Esophagus muscularis mucosa (tissue), 4 donors: ENCODE results near the gene MINPP1. TPM values are rescaled to one million over a fixed set of nuclear protein-coding genes. Genes with fewer than 3 reads are reported as not detected.

ENCODE experiments used
- DNase-seq: peaks from one replicate; pipeline ENCODE4 v3.0.0-alpha.2; 2017; ENCODE audit errors: extremely low spot score
- H3K27ac ChIP-seq, 4 donors: fragments of 200-600 bp; sonication (generic); replicated peaks in 1 of 4; 1 replicate in 3 of 4; 2 replicates in 1 of 4; pipeline ENCODE4 v1.5.1; 2016 to 2019; ENCODE audit warnings: mild to moderate bottlenecking in 1 of 4
- H3K27me3 ChIP-seq, 4 donors: fragments of 200-600 bp; sonication (generic); one replicate each; pipeline versions ENCODE4 v1.5.1 to v1.6.0; 2016 to 2019
- H3K36me3 ChIP-seq, 4 donors: fragments of 200-600 bp; sonication (generic); one replicate each; pipeline ENCODE4 v1.5.1; 2016 to 2019
- H3K4me1 ChIP-seq, 4 donors: fragments of 200-600 bp; sonication (generic); one replicate each; pipeline ENCODE4 v1.5.1; 2016 to 2019
- H3K4me3 ChIP-seq, 4 donors: fragments of 200-600 bp; sonication (generic); 1 replicate in 2 of 4; 2 replicates in 2 of 4; pipeline ENCODE4 v1.5.1; 2016 to 2019; ENCODE audit warnings: mild to moderate bottlenecking in 4 of 4, moderate library complexity in 1 of 4
- H3K9me3 ChIP-seq, 4 donors: fragments of 200-600 bp; sonication (generic); 1 replicate in 3 of 4; 2 replicates in 1 of 4; pipeline ENCODE4 v1.5.1; 2016 to 2019
- CTCF ChIP-seq, 3 experiments: fragments of 200-600 bp in 2 of 3; fragments of 450-650 bp in 1 of 3; sonication (generic) in 2 of 3; IDR thresholded peaks; one replicate each; pipeline ENCODE4 v1.5.1; 2017 to 2019; ENCODE audit warnings: antibody characterized with exemption in 3 of 3, mild to moderate bottlenecking in 2 of 3, moderate library complexity in 1 of 3
- EP300 ChIP-seq: sonication (generic); formaldehyde crosslinking; IDR thresholded peaks from one replicate; pipeline ENCODE4 v1.6.1; 2017; ENCODE audit warnings: antibody characterized with exemption
- POLR2A ChIP-seq: fragments of 450-650 bp; IDR thresholded peaks from one replicate; pipeline ENCODE4 v1.6.1; 2017; ENCODE audit warnings: antibody characterized with exemption, moderate library complexity, mild to moderate bottlenecking, low read depth
- POLR2AphosphoS5 ChIP-seq, 2 donors: sonication (generic); formaldehyde crosslinking; IDR thresholded peaks; one replicate each; pipeline ENCODE4 v1.6.1; 2017; ENCODE audit warnings: antibody characterized with exemption in 2 of 2
- WGBS: methylation state at CpG from one replicate; pipeline ENCODE4 v1.1.5; 2018; 5-methylcytosine and 5-hydroxymethylcytosine counted together
- intact Hi-C: fragments of 100-400 bp; cut with DNase I; formaldehyde crosslinking; loops from one replicate; pipeline ENCODE4 v1.15.1; 2023
- total RNA-seq, 4 donors: library from RNA; depleted of rRNA; stranded (reverse); fragments of >200 nt; gene quantifications; one replicate each; pipeline versions ENCODE4 v1.1.0 to v1.2.1, GENCODE V29; 2016

Gene MINPP1
- total RNA-seq, 4 donors from 2014 or later: 8.1 to 13.3 (median 11.0) TPM

GRCh38 chr10:87593702-87594101 lies 89.0 kb downstream of the MINPP1 start:
- H3K27ac ChIP-seq: peak overlapping the region in 1 of 4 donors; percentile 33
- no peaks in the 10 kb centered on the region for H3K9me3 ChIP-seq
- peaks cover 4 to 13% (median 12%) of the 10 kb centered on the region in 4 donors for H3K4me1 ChIP-seq
- no peaks in the 10 kb centered on the region for H3K36me3 ChIP-seq
- TF ChIP-seq EP300 (no peak), POLR2AphosphoS5 (IDR thresholded peaks at IDR 0.05) (no peak), POLR2A (no peak), CTCF (IDR thresholded peaks at IDR 0.05) (no peak)
- intact Hi-C loops: no loop called here
- DNase-seq: no peak
- no peaks in the 10 kb centered on the region for H3K27me3 ChIP-seq
- H3K4me3 ChIP-seq: no peak overlapping the region

GRCh38 chr10:87594181-87594580 lies 89.5 kb downstream of the MINPP1 start:
- WGBS: 77% methylated on average over 1 of the region's 1 CpG
- intact Hi-C loops: no loop called here
- DNase-seq: no peak
- Histone ChIP-seq H3K4me3 (no peak overlapping the region), H3K36me3 (no peaks in the 10 kb centered on the region), H3K27me3 (no peaks in the 10 kb centered on the region), H3K9me3 (no peaks in the 10 kb centered on the region), H3K27ac (peak overlapping the region in 1 of 4 donors; percentile 33), H3K4me1 (peaks cover 4 to 13% (median 12%) of the 10 kb centered on the region in 4 donors)
- no peak for TF ChIP-seq POLR2A
- no peak for TF ChIP-seq EP300
- no peak for TF ChIP-seq POLR2AphosphoS5 (IDR thresholded peaks at IDR 0.05)
- no peak for TF ChIP-seq CTCF (IDR thresholded peaks at IDR 0.05)

GRCh38 chr10:87594864-87595263 lies 90.2 kb downstream of the MINPP1 start:
- DNase-seq: no peak
- no peak overlapping the region for H3K27ac ChIP-seq
- H3K9me3 ChIP-seq: no peaks in the 10 kb centered on the region
- no peak for TF ChIP-seq POLR2A
- TF ChIP-seq POLR2AphosphoS5 (IDR thresholded peaks at IDR 0.05): no peak
- TF ChIP-seq CTCF (IDR thresholded peaks at IDR 0.05): no peak
- TF ChIP-seq EP300: no peak
- H3K27me3 ChIP-seq: no peaks in the 10 kb centered on the region
- peaks cover 4 to 13% (median 12%) of the 10 kb centered on the region in 4 donors for H3K4me1 ChIP-seq
- 56% methylated on average over 2 of the region's 2 CpGs for WGBS
- no peak overlapping the region for H3K4me3 ChIP-seq
- intact Hi-C loops: no loop called here
- no peaks in the 10 kb centered on the region for H3K36me3 ChIP-seq

DNA sequence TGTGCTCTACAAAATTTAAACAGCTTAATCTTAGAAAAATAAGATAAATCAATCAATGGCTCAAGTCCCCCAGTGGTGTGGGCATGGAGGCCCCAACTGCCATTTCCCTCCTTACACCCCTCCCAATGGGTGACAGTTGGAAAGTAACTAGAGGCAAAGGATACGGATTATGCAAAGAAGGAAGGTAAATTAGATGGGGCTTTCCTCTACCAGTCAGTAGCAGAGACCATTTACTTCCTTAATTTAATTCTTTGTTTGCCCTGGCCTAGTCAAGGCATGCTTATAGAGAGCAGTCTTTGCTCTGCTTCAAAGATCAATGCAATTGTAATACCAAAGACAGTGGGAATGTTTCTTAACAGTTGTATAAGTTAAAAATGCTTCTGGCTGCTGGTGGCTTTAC lies 91.7 kb downstream of the MINPP1 start:
- Histone ChIP-seq H3K36me3 (no peaks in the 10 kb centered on the region), H3K4me3 (no peak overlapping the region), H3K27ac (no peak overlapping the region), H3K27me3 (no peaks in the 10 kb centered on the region), H3K4me1 (peaks cover 4 to 13% (median 12%) of the 10 kb centered on the region in 4 donors), H3K9me3 (no peaks in the 10 kb centered on the region)
- TF ChIP-seq POLR2A: no peak
- TF ChIP-seq EP300: no peak
- no peak for TF ChIP-seq POLR2AphosphoS5 (IDR thresholded peaks at IDR 0.05)
- TF ChIP-seq CTCF (IDR thresholded peaks at IDR 0.05): no peak
- WGBS: 80% methylated on average over 1 of the region's 1 CpG
- intact Hi-C loops: no loop called here
- DNase-seq: no peak

- Histone ChIP-seq H3K36me3 (no peaks in the 10 kb centered on the region), H3K27me3 (no peaks in the 10 kb centered on the region), H3K9me3 (no peaks in the 10 kb centered on the region), H3K4me3 (no peak overlapping the region), H3K4me1 (peaks cover 4 to 13% (median 12%) of the 10 kb centered on the region in 4 donors), H3K27ac (no peak overlapping the region)
- no peak for DNase-seq
- intact Hi-C loops: no loop called here
- TF ChIP-seq POLR2AphosphoS5 (IDR thresholded peaks at IDR 0.05) (no peak), POLR2A (no peak), CTCF (IDR thresholded peaks at IDR 0.05) (no peak), EP300 (no peak)
- WGBS: 71% methylated on average over 8 of the region's 8 CpGs
Measured at GRCh38 chr10:87598700-87599099, 94.0 kb downstream of the MINPP1 start.
